ENCODE results near the gene PPP2R2C.

GRCh38 chr4:6293097-6293445 is 179.3 kb downstream of the PPP2R2C start:
- no peak for TF ChIP-seq CTCF (IDR thresholded peaks at IDR 0.05)
- TF ChIP-seq POLR2AphosphoS5 (IDR thresholded peaks at IDR 0.05; ENCODE audit: low read depth, low read length): no peak
